ENCODE data around the gene TTC28.

GRCh38 chr22:28394513-28395110 lies 285.0 kb downstream of the TTC28 start:
- TF ChIP-seq, protein P1, sequence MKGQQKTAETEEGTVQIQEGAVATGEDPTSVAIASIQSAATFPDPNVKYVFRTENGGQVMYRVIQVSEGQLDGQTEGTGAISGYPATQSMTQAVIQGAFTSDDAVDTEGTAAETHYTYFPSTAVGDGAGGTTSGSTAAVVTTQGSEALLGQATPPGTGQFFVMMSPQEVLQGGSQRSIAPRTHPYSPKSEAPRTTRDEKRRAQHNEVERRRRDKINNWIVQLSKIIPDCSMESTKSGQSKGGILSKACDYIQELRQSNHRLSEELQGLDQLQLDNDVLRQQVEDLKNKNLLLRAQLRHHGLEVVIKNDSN (IDR thresholded peaks at IDR 0.05) = no peak
- TF ChIP-seq CREB1 (IDR thresholded peaks at IDR 0.05; ENCODE audit: low read depth) (no peak), TAF1 (IDR thresholded peaks at IDR 0.05; ENCODE audit: low read depth) (no peak)
- TF ChIP-seq, protein P2, sequence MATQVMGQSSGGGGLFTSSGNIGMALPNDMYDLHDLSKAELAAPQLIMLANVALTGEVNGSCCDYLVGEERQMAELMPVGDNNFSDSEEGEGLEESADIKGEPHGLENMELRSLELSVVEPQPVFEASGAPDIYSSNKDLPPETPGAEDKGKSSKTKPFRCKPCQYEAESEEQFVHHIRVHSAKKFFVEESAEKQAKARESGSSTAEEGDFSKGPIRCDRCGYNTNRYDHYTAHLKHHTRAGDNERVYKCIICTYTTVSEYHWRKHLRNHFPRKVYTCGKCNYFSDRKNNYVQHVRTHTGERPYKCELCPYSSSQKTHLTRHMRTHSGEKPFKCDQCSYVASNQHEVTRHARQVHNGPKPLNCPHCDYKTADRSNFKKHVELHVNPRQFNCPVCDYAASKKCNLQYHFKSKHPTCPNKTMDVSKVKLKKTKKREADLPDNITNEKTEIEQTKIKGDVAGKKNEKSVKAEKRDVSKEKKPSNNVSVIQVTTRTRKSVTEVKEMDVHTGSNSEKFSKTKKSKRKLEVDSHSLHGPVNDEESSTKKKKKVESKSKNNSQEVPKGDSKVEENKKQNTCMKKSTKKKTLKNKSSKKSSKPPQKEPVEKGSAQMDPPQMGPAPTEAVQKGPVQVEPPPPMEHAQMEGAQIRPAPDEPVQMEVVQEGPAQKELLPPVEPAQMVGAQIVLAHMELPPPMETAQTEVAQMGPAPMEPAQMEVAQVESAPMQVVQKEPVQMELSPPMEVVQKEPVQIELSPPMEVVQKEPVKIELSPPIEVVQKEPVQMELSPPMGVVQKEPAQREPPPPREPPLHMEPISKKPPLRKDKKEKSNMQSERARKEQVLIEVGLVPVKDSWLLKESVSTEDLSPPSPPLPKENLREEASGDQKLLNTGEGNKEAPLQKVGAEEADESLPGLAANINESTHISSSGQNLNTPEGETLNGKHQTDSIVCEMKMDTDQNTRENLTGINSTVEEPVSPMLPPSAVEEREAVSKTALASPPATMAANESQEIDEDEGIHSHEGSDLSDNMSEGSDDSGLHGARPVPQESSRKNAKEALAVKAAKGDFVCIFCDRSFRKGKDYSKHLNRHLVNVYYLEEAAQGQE (IDR thresholded peaks at IDR 0.05; ENCODE audit: low read depth) = no peak
- TF ChIP-seq, protein P3, sequence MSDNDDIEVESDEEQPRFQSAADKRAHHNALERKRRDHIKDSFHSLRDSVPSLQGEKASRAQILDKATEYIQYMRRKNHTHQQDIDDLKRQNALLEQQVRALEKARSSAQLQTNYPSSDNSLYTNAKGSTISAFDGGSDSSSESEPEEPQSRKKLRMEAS (IDR thresholded peaks at IDR 0.05) = no peak
